CD4-positive, alpha-beta memory T cell (primary cell): Measurements from ENCODE around the gene EFNA5. TPM values are rescaled to one million over a fixed set of nuclear protein-coding genes. Genes with fewer than 3 reads are reported as not detected.

Source experiments
- CTCF ChIA-PET: fragments of 350-600 bp; sonication (Branson Sonifier 250); formaldehyde crosslinking; loops from one replicate; lab custom pipeline; 2021; ENCODE audit warnings: inconsistent platforms; ENCODE audit not compliant: partially characterized antibody; lab: Charles Lee
- POLR2A ChIA-PET: fragments of 350-600 bp; sonication (Branson Sonifier 250); formaldehyde crosslinking; loops from one replicate; lab custom pipeline; 2021; ENCODE audit not compliant: partially characterized antibody; lab: Charles Lee
- DNase-seq, 5 donors: peaks; one replicate each; pipeline versions ENCODE4 v3.0.0 to v3.0.0-alpha.2; 2020 to 2022; ENCODE audit warnings: mixed read lengths in 1 of 5
- H3K27ac ChIP-seq: one replicate; pipeline ENCODE4 v1.7.0; 2013; ENCODE audit warnings: low read depth, low read length
- H3K27me3 ChIP-seq: 2 replicates; pipeline ENCODE4 v1.7.0; 2013; ENCODE audit warnings: mild to moderate bottlenecking, low read length, moderate library complexity; ENCODE audit not compliant: insufficient read depth
- H3K36me3 ChIP-seq: 2 replicates; pipeline ENCODE4 v1.7.0; 2013; ENCODE audit warnings: mild to moderate bottlenecking, low read length, moderate library complexity; ENCODE audit not compliant: insufficient read depth
- H3K4me1 ChIP-seq: 2 replicates; pipeline ENCODE4 v1.7.0; 2013; ENCODE audit warnings: mild to moderate bottlenecking, low read length, moderate library complexity; ENCODE audit not compliant: insufficient read depth
- H3K4me3 ChIP-seq, 2 donors: one replicate each; pipeline ENCODE4 v1.7.0; 2013; ENCODE audit warnings: low read length in 2 of 2, mild to moderate bottlenecking in 1 of 2
- H3K9me3 ChIP-seq, 2 donors: one replicate each; pipeline ENCODE4 v1.7.0; 2013; ENCODE audit warnings: low read length in 2 of 2, control low read depth in 1 of 2; ENCODE audit not compliant: control insufficient read depth in 1 of 2
- H3K27ac Mint-ChIP-seq, 7 donors: one replicate each; pipeline ENCODE4 v1.8.0; 2020 to 2021; ENCODE audit warnings: mixed read lengths in 7 of 7, mild to moderate bottlenecking in 6 of 7, inconsistent platforms in 3 of 7, moderate library complexity in 3 of 7
- H3K27me3 Mint-ChIP-seq, 2 donors: one replicate each; pipeline ENCODE4 v1.8.0; 2020 to 2021; ENCODE audit warnings: mixed read lengths in 2 of 2
- H3K36me3 Mint-ChIP-seq, 2 donors: one replicate each; pipeline ENCODE4 v1.8.0; 2020 to 2021; ENCODE audit warnings: mixed read lengths in 2 of 2, inconsistent platforms in 1 of 2, mild to moderate bottlenecking in 1 of 2
- H3K4me1 Mint-ChIP-seq, 4 donors: one replicate each; pipeline ENCODE4 v1.8.0; 2020 to 2021; ENCODE audit warnings: mixed read lengths in 4 of 4, mild to moderate bottlenecking in 1 of 4
- H3K4me3 Mint-ChIP-seq, 8 donors: one replicate each; pipeline ENCODE4 v1.8.0; 2020 to 2021; ENCODE audit warnings: mixed read lengths in 8 of 8, mild to moderate bottlenecking in 7 of 8, moderate library complexity in 6 of 8, inconsistent platforms in 3 of 8
- H3K9me3 Mint-ChIP-seq, 8 donors: one replicate each; pipeline ENCODE4 v1.8.0; 2020 to 2021; ENCODE audit warnings: mixed read lengths in 8 of 8, mild to moderate bottlenecking in 5 of 8, inconsistent platforms in 3 of 8, moderate library complexity in 1 of 8
- intact Hi-C: fragments of 100-400 bp; cut with micrococcal nuclease; formaldehyde crosslinking; loops from one replicate; pipeline ENCODE4 v1.15.1; 2023
- polyA plus RNA-seq, 2 donors: library from polyadenylated mRNA; unstranded; fragments of 300-500 nt; fragmentation: Illumina TruSeq; gene quantifications; one replicate each; pipeline ENCODE4 v1.2.3, GENCODE V29; 2021
- total RNA-seq, 2 experiments: library from RNA; stranded (reverse); gene quantifications; one replicate each; pipeline ENCODE4 v1.2.3, GENCODE V29; 2021

The EFNA5 gene
- total and polyA plus RNA-seq, 4 experiments from 2014 or later = not detected

- Histone ChIP-seq H3K4me1 (no peaks in the 10 kb centered on the region), H3K36me3 (no peaks in the 10 kb centered on the region), H3K27me3 (no peaks in the 10 kb centered on the region), H3K27ac (no peak overlapping the region), H3K9me3 (no peaks in the 10 kb centered on the region), H3K4me3 (no peak overlapping the region)
- ChIA-PET POLR2A (no interaction called here), CTCF (interaction anchor here (1.9 kb wide), 1 partner anchor 18 kb away, joined by 6 read pairs; no protein-coding TSS in a partner anchor)
- intact Hi-C loops = no loop called here
- Mint-ChIP-seq H3K27ac (no peak overlapping the region), H3K27me3 (no peaks in the 10 kb centered on the region), H3K36me3 (no peaks in the 10 kb centered on the region), H3K4me3 (no peak overlapping the region), H3K4me1 (no peaks in the 10 kb centered on the region), H3K9me3 (no peaks in the 10 kb centered on the region)
- DNase-seq = no peak
These were observed 115.8 kb downstream of the EFNA5 start for GRCh38 chr5:107554776-107555424.

GRCh38 chr5:107553117-107553555 lies 117.6 kb downstream of the EFNA5 start:
- H3K36me3 ChIP-seq = no peaks in the 10 kb centered on the region
- H3K27ac Mint-ChIP-seq = no peak overlapping the region
- intact Hi-C loops = no loop called here
- no peaks in the 10 kb centered on the region for H3K9me3 Mint-ChIP-seq
- H3K4me3 ChIP-seq = no peak overlapping the region
- POLR2A ChIA-PET = no interaction called here
- H3K4me3 Mint-ChIP-seq = no peak overlapping the region
- CTCF ChIA-PET = interaction anchor here (1.2 kb wide), 1 partner anchor 19 kb away, joined by 3 read pairs; no protein-coding TSS in a partner anchor
- no peaks in the 10 kb centered on the region for H3K27me3 Mint-ChIP-seq
- H3K36me3 Mint-ChIP-seq = no peaks in the 10 kb centered on the region
- no peak overlapping the region for H3K27ac ChIP-seq
- no peaks in the 10 kb centered on the region for H3K4me1 Mint-ChIP-seq
- H3K4me1 ChIP-seq = no peaks in the 10 kb centered on the region
- no peak for DNase-seq
- H3K27me3 ChIP-seq = no peaks in the 10 kb centered on the region
- no peaks in the 10 kb centered on the region for H3K9me3 ChIP-seq

DNA sequence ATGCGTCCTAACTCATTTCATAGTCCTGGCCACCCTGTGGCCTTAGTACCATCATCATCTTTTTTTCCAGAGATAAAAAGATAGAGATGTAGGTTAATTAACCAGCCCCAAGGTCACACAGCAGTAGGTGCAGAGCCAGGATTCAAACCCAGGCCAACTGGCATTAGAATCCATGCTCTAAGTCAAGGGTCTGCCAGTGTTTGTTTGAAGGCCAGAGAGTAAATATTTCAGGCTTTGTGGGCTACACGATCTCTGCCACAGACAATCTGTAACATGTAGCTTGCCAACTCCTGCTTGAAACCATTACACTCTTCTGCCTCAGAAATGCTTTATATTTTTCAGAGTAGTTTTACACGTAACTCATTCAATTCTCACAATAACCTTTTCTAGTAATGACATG lies 119.6 kb downstream of the EFNA5 start:
- no peaks in the 10 kb centered on the region for H3K27me3 Mint-ChIP-seq
- no peaks in the 10 kb centered on the region for H3K4me1 ChIP-seq
- H3K36me3 Mint-ChIP-seq = no peaks in the 10 kb centered on the region
- no peak overlapping the region for H3K27ac Mint-ChIP-seq
- intact Hi-C loops = no loop called here
- H3K4me1 Mint-ChIP-seq = no peaks in the 10 kb centered on the region
- DNase-seq = no peak
- H3K4me3 Mint-ChIP-seq = no peak overlapping the region
- no peaks in the 10 kb centered on the region for H3K27me3 ChIP-seq
- no peaks in the 10 kb centered on the region for H3K9me3 ChIP-seq
- CTCF ChIA-PET = interaction anchor here (1.0 kb wide), 1 partner anchor 21 kb away, joined by 4 read pairs; no protein-coding TSS in a partner anchor
- no peak overlapping the region for H3K27ac ChIP-seq
- no peaks in the 10 kb centered on the region for H3K9me3 Mint-ChIP-seq
- H3K4me3 ChIP-seq = no peak overlapping the region
- H3K36me3 ChIP-seq = no peaks in the 10 kb centered on the region
- POLR2A ChIA-PET = no interaction called here

GRCh38 chr5:107549567-107549966 lies 121.2 kb downstream of the EFNA5 start:
- Mint-ChIP-seq H3K9me3 (no peaks in the 10 kb centered on the region), H3K27me3 (no peaks in the 10 kb centered on the region), H3K4me3 (no peak overlapping the region), H3K36me3 (no peaks in the 10 kb centered on the region), H3K27ac (no peak overlapping the region), H3K4me1 (no peaks in the 10 kb centered on the region)
- intact Hi-C loops = no loop called here
- POLR2A ChIA-PET = no interaction called here
- H3K9me3 ChIP-seq = no peaks in the 10 kb centered on the region
- CTCF ChIA-PET = no interaction called here
- DNase-seq = no peak
- no peaks in the 10 kb centered on the region for H3K27me3 ChIP-seq
- no peaks in the 10 kb centered on the region for H3K4me1 ChIP-seq
- H3K4me3 ChIP-seq = no peak overlapping the region
- H3K27ac ChIP-seq = no peak overlapping the region
- no peaks in the 10 kb centered on the region for H3K36me3 ChIP-seq

- no peak overlapping the region for H3K4me3 Mint-ChIP-seq
- POLR2A ChIA-PET = no interaction called here
- H3K36me3 ChIP-seq = no peaks in the 10 kb centered on the region
- H3K4me1 Mint-ChIP-seq = no peaks in the 10 kb centered on the region
- no peak for DNase-seq
- intact Hi-C loops = no loop called here
- no peak overlapping the region for H3K27ac ChIP-seq
- no peaks in the 10 kb centered on the region for H3K9me3 Mint-ChIP-seq
- CTCF ChIA-PET = no interaction called here
- no peaks in the 10 kb centered on the region for H3K27me3 ChIP-seq
- H3K4me1 ChIP-seq = no peaks in the 10 kb centered on the region
- no peak overlapping the region for H3K4me3 ChIP-seq
- H3K9me3 ChIP-seq = no peaks in the 10 kb centered on the region
- H3K27me3 Mint-ChIP-seq = no peaks in the 10 kb centered on the region
- H3K27ac Mint-ChIP-seq = no peak overlapping the region
- H3K36me3 Mint-ChIP-seq = no peaks in the 10 kb centered on the region
These were observed 122.3 kb downstream of the EFNA5 start for GRCh38 chr5:107548477-107548876.

GRCh38 chr5:107546719-107547118 lies 124.0 kb downstream of the EFNA5 start:
- Mint-ChIP-seq H3K9me3 (no peaks in the 10 kb centered on the region), H3K4me3 (no peak overlapping the region), H3K4me1 (no peaks in the 10 kb centered on the region), H3K27ac (no peak overlapping the region), H3K27me3 (no peaks in the 10 kb centered on the region), H3K36me3 (no peaks in the 10 kb centered on the region)
- DNase-seq = no peak
- no peaks in the 10 kb centered on the region for H3K9me3 ChIP-seq
- no peaks in the 10 kb centered on the region for H3K4me1 ChIP-seq
- H3K27me3 ChIP-seq = no peaks in the 10 kb centered on the region
- POLR2A ChIA-PET = no interaction called here
- intact Hi-C loops = no loop called here
- H3K27ac ChIP-seq = no peak overlapping the region
- no peak overlapping the region for H3K4me3 ChIP-seq
- no peaks in the 10 kb centered on the region for H3K36me3 ChIP-seq
- CTCF ChIA-PET = interaction anchor here (2.6 kb wide), 1 partner anchor 26 kb away, joined by 12 read pairs; no protein-coding TSS in a partner anchor

GRCh38 chr5:107545486-107545885 lies 125.3 kb downstream of the EFNA5 start:
- Mint-ChIP-seq H3K9me3 (no peaks in the 10 kb centered on the region), H3K27ac (no peak overlapping the region), H3K36me3 (no peaks in the 10 kb centered on the region), H3K4me3 (no peak overlapping the region), H3K4me1 (no peaks in the 10 kb centered on the region), H3K27me3 (no peaks in the 10 kb centered on the region)
- Histone ChIP-seq H3K4me1 (no peaks in the 10 kb centered on the region), H3K9me3 (no peaks in the 10 kb centered on the region), H3K4me3 (no peak overlapping the region), H3K27me3 (no peaks in the 10 kb centered on the region), H3K36me3 (no peaks in the 10 kb centered on the region), H3K27ac (no peak overlapping the region)
- no peak for DNase-seq
- CTCF ChIA-PET = interaction anchor here (2.6 kb wide), 1 partner anchor 27 kb away, joined by 12 read pairs; no protein-coding TSS in a partner anchor
- POLR2A ChIA-PET = no interaction called here
- intact Hi-C loops = no loop called here
